AG09309 (cell line): ENCODE measurements around the gene GPD2.

ENCODE experiments used
- DNase-seq: peaks from one replicate; pipeline ENCODE4 v3.0.0-alpha.2; 2010; ENCODE audit warnings: low read depth
- H3K4me3 ChIP-seq: 2 replicates; pipeline ENCODE4 v1.5.1; 2011; ENCODE audit warnings: mild to moderate bottlenecking, low read depth, low read length, moderate library complexity; ENCODE audit not compliant: control insufficient read depth
- TF ChIP-seq, protein P1 (sequence below): IDR thresholded peaks from 2 replicates; pipeline ENCODE4 v1.5.1; 2011; ENCODE audit warnings: mild to moderate bottlenecking, low read depth, low read length, inconsistent platforms; ENCODE audit not compliant: insufficient read depth, control insufficient read depth; ENCODE audit errors: missing control alignments

Gene GPD2

DNA sequence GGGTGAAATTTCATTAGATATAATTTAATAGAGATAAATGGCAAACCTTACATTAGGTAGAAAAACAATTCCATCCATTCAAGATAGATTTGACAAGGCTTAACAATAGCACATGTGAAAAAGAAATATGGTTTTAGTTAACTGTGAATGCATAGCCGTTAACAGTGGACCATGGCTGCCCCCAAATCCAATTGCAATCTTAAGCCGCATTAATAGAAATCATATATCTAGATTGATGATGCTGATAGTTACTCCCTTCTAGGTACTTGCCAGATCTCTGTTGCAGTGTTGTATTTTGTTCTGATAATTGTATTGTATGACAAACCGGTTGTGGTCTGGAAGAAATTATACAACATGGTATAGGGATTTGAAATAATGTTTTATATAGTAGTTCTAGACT, 139.8 kb downstream of the GPD2 start:
- TF ChIP-seq, protein P1, sequence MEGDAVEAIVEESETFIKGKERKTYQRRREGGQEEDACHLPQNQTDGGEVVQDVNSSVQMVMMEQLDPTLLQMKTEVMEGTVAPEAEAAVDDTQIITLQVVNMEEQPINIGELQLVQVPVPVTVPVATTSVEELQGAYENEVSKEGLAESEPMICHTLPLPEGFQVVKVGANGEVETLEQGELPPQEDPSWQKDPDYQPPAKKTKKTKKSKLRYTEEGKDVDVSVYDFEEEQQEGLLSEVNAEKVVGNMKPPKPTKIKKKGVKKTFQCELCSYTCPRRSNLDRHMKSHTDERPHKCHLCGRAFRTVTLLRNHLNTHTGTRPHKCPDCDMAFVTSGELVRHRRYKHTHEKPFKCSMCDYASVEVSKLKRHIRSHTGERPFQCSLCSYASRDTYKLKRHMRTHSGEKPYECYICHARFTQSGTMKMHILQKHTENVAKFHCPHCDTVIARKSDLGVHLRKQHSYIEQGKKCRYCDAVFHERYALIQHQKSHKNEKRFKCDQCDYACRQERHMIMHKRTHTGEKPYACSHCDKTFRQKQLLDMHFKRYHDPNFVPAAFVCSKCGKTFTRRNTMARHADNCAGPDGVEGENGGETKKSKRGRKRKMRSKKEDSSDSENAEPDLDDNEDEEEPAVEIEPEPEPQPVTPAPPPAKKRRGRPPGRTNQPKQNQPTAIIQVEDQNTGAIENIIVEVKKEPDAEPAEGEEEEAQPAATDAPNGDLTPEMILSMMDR: no peak
- DNase-seq: no peak
- no peak overlapping the region for H3K4me3 ChIP-seq

DNA sequence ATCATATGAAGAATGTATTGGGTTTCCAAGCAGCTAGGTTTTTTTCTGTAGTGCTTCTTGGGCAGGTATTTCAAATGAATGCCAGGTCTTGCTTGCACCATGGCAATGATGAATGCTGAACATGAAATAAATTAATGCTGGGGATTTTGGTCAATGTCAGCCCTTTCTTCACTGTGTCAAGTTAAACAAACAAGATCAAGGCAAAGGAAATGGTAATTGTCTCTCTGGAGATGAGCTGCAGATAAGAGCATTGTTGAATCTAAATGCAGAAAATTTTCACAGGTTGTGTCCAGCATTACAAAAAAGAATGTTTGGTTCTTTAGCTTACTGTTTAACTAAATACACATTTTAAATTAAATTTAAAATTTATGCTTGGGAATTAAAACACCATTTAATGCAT, 144.3 kb downstream of the GPD2 start:
- TF ChIP-seq, protein P1: no peak
- DNase-seq: no peak
- no peak overlapping the region for H3K4me3 ChIP-seq

DNA sequence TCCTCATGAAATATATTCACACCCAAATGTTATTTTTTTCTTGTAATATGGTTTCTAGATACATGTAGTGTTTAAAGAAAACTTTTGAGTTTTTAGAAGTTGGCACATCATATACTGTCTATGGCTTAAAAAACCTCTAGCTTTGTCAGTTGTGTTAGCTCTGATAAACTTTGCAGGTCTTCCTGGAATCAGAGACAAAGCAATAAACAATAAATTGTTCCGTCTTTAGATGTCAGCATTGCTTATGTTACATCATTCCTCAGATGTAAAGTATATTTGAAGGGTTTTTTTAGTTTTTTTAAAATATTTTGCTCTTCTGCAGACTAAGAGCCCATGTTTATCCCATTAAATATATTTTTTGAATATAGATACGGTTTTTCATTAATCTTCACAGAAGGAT, 145.1 kb downstream of the GPD2 start:
- H3K4me3 ChIP-seq: no peak overlapping the region
- no peak for DNase-seq
- TF ChIP-seq, protein P1: no peak

DNA sequence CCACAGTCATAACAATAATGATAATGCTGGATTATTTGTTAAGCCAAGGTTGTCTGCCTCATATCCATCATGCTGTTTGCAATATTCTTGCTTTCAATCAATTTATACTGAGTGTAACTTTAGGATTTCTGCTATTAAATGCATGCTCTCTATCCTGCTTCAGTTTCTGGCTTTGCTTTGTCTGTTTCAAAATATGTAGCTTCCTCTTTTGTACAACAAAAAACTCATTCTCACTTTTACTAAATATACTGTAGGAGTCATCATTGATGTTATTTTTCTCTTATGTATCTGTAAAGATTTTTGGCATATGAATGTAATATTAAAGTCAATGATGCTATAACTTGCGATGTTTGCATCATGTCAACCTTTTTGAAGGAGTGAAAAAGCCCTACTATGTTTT, 149.3 kb downstream of the GPD2 start:
- no peak overlapping the region for H3K4me3 ChIP-seq
- TF ChIP-seq, protein P1: no peak
- DNase-seq: no peak

DNA sequence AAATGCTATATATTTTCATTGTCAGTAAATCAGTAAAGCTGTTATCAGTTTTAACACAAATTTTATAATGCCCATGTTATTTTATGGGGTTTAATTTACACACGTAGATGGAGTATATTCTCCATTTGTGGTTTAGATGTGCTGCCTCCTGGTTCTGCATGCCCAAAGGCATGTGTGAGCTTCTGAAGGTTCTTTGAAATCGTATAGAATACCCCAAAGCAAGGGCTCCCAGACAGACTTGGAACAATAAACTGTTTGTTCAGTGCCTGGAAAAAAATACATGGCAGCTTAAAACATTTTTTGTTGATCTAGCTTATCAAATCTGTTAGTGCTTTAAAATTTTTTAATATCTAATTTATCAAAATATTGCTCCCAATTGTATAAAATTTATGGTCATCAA, 150.4 kb downstream of the GPD2 start:
- DNase-seq: no peak
- H3K4me3 ChIP-seq: no peak overlapping the region
- TF ChIP-seq, protein P1: no peak

DNA sequence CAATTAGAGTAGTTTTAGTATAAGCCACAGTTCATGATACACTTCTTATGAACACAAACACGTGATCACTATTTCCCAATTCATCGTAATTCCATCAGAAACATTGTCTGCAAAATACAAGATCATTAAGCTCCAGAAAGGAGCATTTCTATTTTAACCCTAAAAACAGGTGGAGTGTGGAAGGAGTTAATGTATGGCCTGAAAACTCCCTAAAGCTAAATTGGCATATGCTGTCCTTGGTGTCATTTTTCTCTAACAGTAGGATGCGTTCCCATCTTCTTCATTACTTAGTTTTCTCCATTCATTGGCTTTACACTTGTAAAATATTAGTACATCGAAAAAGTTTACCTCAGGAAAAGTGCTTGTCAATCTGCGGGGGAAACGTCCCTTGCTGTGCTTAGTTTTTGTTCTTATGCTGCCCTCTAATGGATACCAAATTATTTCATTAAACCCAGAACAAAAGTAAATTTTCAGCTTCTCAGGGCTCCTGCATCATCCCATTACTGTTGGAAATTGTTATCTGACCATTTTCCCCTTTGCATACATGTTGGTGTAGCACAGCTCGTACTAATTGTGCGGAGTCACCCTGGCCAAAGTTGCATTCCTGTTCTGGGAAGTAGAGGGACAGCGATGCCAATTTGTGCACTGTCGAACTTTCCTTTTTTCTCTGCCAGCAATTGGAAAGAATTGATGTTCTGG, 153.4 kb downstream of the GPD2 start:
- H3K4me3 ChIP-seq: no peak overlapping the region
- DNase-seq: peak; percentile 21
- TF ChIP-seq, protein P1: peak; percentile 53

DNA sequence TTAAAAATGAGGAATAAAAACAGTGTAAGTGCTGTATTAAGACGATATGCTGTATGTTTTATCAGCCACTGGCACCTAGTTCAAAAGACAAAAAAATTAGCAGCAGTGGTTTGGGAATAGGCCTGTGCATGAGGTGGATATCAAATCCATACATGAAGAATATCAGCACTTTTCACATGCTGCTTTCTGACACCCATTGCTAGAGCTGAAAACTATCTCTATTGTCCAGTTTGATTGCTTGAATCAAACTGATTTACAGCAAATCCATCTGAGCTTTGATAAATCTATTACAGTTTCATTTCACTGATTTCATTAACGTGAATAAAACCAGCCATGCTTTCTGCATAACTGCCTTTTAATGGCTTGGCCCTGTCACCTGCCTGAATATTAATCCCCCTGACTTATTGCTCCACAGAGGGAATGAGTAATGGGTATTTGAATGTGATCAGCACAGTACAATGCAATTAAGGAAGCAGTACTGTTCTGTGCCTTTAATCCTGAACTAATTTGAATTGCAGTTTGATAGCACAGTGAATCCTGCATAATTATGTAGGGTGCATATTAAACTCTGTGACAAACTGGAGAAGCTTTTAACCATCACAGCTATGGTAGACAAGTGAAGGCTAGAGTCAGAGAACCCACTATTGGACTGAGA, 154.0 kb downstream of the GPD2 start:
- TF ChIP-seq, protein P1: no peak
- DNase-seq: no peak
- H3K4me3 ChIP-seq: no peak overlapping the region
